Effector memory CD8-positive, alpha-beta T cell (primary cell): ENCODE data around the gene ADAMTS2.

Source experiments
- ATAC-seq: fragments of 150-1000 bp; cut with Tn5 transposase; replicated peaks from 2 replicates; pipeline ENCODE4 v1.10.0; 2021; ENCODE audit warnings: mild to moderate bottlenecking, moderate library complexity
- DNase-seq, 3 experiments: peaks; one replicate each; pipeline ENCODE4 v3.0.0; 2021
- H3K27ac Mint-ChIP-seq, 2 donors: one replicate each; pipeline ENCODE4 v1.8.0; 2022; ENCODE audit warnings: mild to moderate bottlenecking in 2 of 2, mixed read lengths in 2 of 2, moderate library complexity in 2 of 2
- H3K27me3 Mint-ChIP-seq, 2 donors: one replicate each; pipeline ENCODE4 v1.8.0; 2022; ENCODE audit warnings: mixed read lengths in 2 of 2
- H3K36me3 Mint-ChIP-seq: one replicate; pipeline ENCODE4 v1.8.0; 2022; ENCODE audit warnings: mild to moderate bottlenecking, moderate library complexity, mixed read lengths; ENCODE audit not compliant: insufficient read depth
- H3K4me1 Mint-ChIP-seq, 2 donors: one replicate each; pipeline ENCODE4 v1.8.0; 2022; ENCODE audit warnings: low read depth in 2 of 2, mixed read lengths in 2 of 2
- H3K4me3 Mint-ChIP-seq, 2 donors: one replicate each; pipeline ENCODE4 v1.8.0; 2022; ENCODE audit warnings: mild to moderate bottlenecking in 2 of 2, mixed read lengths in 2 of 2, moderate library complexity in 2 of 2
- H3K9me3 Mint-ChIP-seq, 2 donors: one replicate each; pipeline ENCODE4 v1.8.0; 2022; ENCODE audit warnings: mixed read lengths in 2 of 2

Gene ADAMTS2

DNA sequence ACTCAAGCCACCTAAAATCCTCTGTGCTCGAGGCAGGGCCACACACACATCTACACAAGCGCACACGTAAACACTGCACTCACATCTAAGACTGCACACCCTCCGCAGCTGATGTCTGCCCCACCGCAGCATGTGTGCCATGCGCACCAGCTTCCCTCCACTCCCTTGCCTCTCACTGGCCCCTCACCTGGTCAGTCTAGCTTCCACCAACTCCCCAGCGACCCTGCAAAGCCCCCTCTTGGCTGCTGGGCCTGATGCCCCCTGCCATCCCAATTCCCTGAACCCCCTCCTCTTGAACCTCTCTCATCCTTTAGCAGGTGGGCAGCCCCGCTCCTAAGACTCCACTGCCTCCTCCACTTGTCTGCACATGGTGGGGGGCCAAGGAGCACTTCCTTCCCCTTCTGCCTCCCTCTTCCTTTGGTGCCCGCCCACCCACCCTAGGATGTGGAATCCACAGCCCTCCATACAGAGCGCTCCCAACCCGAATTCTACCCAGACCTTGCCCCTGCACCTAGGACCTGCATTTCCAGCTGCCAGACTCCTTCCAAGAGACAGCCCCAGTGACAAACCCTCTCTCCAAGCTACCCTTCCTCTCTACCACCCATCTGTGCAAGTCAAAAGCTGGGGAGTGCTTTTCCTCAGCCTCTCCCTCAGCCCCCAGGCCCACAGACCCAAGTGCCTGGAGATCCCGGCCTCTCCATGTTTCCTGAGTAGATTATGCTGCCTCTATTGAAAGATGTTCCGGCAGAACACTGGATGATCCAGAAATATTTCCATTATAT lies 23.9 kb downstream of the ADAMTS2 start:
- Mint-ChIP-seq H3K27me3 (peaks cover 4 to 54% of the 10 kb centered on the region in 2 donors), H3K4me3 (no peak overlapping the region), H3K4me1 (no peaks in the 10 kb centered on the region), H3K36me3 (no peaks in the 10 kb centered on the region), H3K9me3 (no peaks in the 10 kb centered on the region), H3K27ac (no peak overlapping the region)
- no peak for ATAC-seq
- DNase-seq = no peak

DNA sequence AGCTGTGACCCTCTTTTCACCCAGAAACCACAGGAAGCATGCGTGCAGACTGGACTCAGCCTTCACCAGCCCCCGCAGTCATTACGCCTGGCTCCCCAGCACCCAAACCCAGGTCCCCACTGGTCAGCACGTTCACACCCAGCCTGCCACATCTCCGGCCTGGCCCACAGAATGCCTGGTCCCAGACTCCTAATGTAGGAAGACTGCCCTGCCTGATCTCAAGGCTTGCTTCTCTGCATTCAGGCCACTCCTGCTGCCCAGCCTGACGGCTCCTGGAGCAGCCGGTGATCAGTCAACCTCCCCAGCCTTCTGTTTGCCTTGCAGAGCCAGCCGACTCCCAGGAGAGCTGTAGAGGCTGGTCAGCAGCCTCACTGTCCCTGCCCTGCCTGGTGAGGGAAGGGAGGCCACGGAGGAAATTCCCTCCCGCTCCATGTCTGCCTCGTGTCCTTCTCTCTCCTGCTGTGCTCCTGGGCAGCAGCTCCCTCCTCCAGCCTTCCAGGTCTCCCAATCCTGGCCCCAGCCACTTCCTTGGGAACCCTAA lies 25.4 kb downstream of the ADAMTS2 start:
- no peak for ATAC-seq
- no peak overlapping the region for H3K27ac Mint-ChIP-seq
- no peak for DNase-seq
- no peak overlapping the region for H3K4me3 Mint-ChIP-seq
- no peaks in the 10 kb centered on the region for H3K9me3 Mint-ChIP-seq
- no peaks in the 10 kb centered on the region for H3K36me3 Mint-ChIP-seq
- no peaks in the 10 kb centered on the region for H3K4me1 Mint-ChIP-seq
- H3K27me3 Mint-ChIP-seq = peaks cover 13 to 57% of the 10 kb centered on the region in 2 donors

DNA sequence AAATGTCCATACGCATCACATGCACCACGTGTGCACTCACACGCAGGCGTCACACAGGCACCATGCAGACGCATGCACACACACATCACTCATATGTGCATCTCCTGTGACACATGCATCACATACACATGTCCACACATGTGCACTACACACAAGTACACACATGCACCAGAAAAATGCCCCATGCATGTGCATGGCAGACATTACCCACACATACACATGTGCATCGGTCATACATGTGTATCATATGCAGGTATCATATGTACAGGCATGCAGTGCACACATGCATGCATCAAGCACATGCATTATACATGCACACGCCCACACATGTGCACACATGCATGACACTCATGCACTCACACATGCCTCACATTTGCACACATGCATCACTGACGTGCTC lies 26.1 kb downstream of the ADAMTS2 start:
- H3K27me3 Mint-ChIP-seq = peaks cover 17 to 57% of the 10 kb centered on the region in 2 donors
- no peaks in the 10 kb centered on the region for H3K4me1 Mint-ChIP-seq
- no peak for DNase-seq

DNA sequence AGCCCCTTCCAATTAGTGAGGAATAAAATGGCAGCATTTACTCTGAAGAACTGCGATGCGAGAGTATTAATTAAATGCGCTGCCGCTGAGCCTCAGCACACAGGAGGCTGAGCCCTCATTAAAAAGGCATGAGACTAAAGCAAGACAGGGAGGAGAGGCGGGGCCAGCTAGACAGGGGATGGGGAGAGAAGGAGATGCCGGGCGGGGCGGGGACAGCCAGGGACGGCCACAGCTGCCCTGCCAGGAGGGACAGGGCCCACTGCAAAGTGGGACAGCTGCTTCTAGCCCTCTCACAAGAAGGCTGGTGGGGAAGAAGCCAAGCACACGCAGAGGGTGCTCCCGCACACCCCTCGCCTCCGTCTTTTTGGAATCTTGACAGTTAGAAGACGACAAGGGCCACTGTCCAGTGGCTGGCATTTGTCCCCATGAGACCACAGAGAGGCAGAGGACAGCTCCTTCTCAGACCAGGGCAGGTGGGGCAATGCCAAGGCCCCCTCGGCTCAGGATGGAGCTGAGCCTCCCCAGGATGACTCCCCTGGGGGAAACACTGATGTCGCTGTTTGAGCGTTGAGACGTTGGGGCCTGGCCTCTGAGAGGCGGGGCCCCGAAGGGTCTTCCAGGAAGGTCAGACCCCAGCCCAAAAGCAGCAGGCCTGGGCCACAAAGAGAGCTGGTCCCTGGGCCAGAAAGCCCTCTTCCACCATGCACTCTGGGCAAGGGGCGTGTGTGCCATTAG lies 26.9 kb downstream of the ADAMTS2 start:
- Mint-ChIP-seq H3K27ac (no peak overlapping the region), H3K4me1 (no peaks in the 10 kb centered on the region), H3K36me3 (no peaks in the 10 kb centered on the region), H3K9me3 (no peaks in the 10 kb centered on the region), H3K4me3 (no peak overlapping the region), H3K27me3 (peaks cover 17 to 50% of the 10 kb centered on the region in 2 donors)
- no peak for DNase-seq
- ATAC-seq = no peak

More for the DNA sequence above, 26.1 kb downstream of the ADAMTS2 start:
- no peaks in the 10 kb centered on the region for H3K36me3 Mint-ChIP-seq
- ATAC-seq = no peak
- no peaks in the 10 kb centered on the region for H3K9me3 Mint-ChIP-seq
- no peak overlapping the region for H3K4me3 Mint-ChIP-seq
- H3K27ac Mint-ChIP-seq = no peak overlapping the region

DNA sequence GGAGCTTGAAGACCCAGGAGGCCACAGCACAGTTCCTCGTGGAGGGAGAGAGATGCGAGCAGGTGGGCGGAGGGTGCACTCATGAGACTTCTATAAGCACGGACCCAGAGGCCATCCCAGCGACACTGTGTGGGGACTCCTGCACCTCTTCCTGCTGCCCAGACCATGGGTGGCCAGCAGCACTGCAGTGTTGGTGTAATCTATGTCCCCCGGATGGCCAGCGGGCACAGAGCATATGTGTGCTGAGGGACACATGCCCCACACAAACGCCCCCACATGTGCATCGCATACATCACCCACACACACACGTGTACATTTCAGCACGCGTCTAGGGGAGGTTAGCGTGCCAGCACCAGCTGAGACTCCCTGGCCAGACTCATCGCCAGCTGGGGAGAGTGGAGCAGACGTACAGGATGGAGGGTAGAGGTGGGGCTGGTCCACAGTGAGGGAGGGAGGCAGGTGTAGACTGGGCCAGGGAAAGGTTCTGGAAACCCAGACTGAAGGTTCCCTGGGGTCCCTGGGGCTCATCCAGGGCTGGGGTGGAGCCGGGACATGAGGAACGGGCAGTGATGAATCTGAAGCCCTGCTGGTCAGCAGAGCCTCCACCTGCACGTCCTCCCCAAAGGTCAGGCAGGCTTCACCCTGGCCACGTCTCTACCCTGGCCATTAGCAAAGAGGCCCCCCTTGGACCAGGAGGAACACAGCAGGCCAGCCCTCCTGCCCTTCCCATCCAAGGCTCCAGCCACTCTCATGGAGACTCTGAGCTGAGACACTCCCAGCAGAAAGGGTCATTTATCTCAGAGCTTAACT lies 27.6 kb downstream of the ADAMTS2 start:
- Mint-ChIP-seq H3K4me1 (no peaks in the 10 kb centered on the region), H3K4me3 (no peak overlapping the region), H3K9me3 (no peaks in the 10 kb centered on the region), H3K27me3 (peaks cover 17 to 44% of the 10 kb centered on the region in 2 donors), H3K27ac (no peak overlapping the region), H3K36me3 (no peaks in the 10 kb centered on the region)
- no peak for ATAC-seq
- DNase-seq = no peak

DNA sequence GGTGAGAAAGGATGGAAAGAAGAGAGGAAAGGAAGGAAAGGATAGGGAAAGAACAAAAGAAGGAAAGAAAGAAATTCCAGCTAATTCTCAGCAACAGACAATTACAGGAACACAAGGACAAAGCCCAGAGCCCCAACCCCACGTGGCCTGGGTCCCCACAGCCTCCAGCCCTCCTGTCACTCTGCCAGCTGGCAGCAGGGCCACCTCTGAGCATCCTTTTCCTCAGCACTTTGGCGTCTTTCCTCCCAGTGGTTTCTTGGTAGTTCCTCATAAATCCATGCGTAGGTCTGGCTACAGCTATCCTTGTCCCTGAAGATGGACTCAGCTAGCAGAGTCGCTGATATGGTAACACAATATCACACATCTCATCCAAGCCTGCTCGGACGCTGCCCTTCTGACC lies 28.3 kb downstream of the ADAMTS2 start:
- Mint-ChIP-seq H3K27ac (no peak overlapping the region), H3K27me3 (peaks cover 17 to 46% of the 10 kb centered on the region in 2 donors), H3K4me3 (no peak overlapping the region), H3K9me3 (no peaks in the 10 kb centered on the region), H3K36me3 (no peaks in the 10 kb centered on the region), H3K4me1 (no peaks in the 10 kb centered on the region)
- ATAC-seq = no peak
- no peak for DNase-seq

DNA sequence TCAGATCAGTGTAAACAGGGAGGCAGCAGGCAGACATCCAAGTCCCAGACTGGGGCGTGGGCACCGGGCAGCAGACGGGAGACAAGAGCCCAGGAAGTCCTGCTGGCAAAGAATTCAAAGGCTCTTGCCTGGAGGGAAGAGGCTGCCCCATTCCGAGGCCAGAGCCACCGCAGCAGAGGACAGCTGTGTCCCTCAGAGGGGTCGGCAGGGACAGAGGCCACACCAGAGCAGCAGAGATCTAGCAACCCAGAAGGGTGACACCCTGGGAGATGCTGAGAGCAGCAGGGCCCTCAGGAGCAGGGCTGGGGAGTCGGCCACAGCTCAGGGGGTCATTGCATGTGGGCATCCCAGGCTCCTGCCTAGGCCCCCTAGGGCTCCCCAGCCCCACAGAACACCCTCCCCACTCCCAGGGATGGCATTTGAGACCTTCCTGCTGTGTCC lies 29.1 kb downstream of the ADAMTS2 start:
- no peaks in the 10 kb centered on the region for H3K9me3 Mint-ChIP-seq
- no peaks in the 10 kb centered on the region for H3K4me1 Mint-ChIP-seq
- peaks cover 17 to 46% of the 10 kb centered on the region in 2 donors for H3K27me3 Mint-ChIP-seq
- no peak overlapping the region for H3K4me3 Mint-ChIP-seq
- DNase-seq = no peak
- H3K27ac Mint-ChIP-seq = no peak overlapping the region
- no peaks in the 10 kb centered on the region for H3K36me3 Mint-ChIP-seq
- no peak for ATAC-seq

DNA sequence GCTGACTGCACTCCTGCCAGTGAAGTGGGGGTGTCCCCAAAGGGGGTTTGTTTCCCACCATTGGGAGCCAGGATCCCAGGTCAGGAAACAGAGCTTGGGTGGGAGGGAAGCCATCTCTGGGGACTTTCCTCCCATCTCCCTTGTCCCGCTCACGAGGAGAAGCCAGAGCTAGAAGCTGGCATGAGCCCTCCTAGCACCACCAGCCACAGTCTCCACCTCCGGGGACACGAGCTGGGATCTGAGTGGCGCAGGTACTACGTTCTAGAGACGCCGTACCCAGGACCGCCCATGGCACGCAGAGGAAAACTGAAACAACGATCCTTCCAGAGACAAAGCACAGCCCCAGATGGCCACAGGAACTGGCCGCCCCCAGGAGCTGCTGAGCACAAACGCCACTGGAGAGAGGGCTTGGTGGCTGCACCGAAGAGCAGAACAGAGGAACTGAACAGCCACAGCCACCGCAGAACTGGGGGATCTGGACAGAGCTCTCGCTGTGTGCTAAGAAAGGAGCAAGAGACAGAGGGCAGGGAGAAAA lies 29.8 kb downstream of the ADAMTS2 start:
- no peaks in the 10 kb centered on the region for H3K36me3 Mint-ChIP-seq
- DNase-seq (no peak), ATAC-seq (no peak)
- no peaks in the 10 kb centered on the region for H3K9me3 Mint-ChIP-seq
- no peak overlapping the region for H3K4me3 Mint-ChIP-seq
- H3K4me1 Mint-ChIP-seq = no peaks in the 10 kb centered on the region
- peaks cover 17 to 49% of the 10 kb centered on the region in 2 donors for H3K27me3 Mint-ChIP-seq
- no peak overlapping the region for H3K27ac Mint-ChIP-seq

DNA sequence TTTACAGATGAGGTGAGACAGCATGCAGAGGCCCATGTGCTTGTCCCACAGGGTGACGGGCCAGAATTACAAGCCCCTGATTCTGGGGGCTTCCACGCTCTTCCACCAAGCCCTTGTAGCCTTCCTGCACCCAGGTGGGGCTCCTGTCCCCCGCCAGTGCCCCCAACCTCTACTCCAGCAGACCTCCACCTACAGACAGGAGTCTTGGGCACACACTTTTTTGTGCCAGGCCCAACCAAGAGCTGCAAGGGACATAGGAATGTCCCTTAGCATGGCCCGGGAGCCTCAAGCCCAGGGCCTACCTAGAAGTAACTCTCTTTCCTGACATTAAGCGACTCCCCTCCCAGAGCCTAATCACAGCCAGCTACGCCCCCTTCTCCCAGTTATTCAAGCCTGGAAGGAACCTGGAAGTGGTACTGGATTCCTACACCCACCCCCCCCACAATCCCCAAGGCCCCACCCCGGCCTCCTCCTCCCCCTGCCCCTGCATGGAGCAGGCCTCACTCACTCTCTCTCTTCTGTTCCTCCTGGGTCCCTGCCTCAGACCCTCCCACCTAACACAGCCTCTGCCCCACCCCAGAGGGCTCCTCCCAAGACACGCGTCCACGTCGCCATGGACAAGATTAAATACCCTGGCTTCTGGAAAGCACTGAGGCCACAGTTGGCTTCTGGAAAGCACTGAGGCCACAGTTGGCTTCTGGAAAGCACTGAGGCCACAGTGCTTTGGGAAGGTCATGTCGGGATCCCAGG lies 30.5 kb downstream of the ADAMTS2 start:
- no peak for DNase-seq
- Mint-ChIP-seq H3K9me3 (no peaks in the 10 kb centered on the region), H3K4me1 (no peaks in the 10 kb centered on the region), H3K27me3 (peaks cover 17 to 55% of the 10 kb centered on the region in 2 donors), H3K4me3 (no peak overlapping the region), H3K36me3 (no peaks in the 10 kb centered on the region), H3K27ac (no peak overlapping the region)
- no peak for ATAC-seq

DNA sequence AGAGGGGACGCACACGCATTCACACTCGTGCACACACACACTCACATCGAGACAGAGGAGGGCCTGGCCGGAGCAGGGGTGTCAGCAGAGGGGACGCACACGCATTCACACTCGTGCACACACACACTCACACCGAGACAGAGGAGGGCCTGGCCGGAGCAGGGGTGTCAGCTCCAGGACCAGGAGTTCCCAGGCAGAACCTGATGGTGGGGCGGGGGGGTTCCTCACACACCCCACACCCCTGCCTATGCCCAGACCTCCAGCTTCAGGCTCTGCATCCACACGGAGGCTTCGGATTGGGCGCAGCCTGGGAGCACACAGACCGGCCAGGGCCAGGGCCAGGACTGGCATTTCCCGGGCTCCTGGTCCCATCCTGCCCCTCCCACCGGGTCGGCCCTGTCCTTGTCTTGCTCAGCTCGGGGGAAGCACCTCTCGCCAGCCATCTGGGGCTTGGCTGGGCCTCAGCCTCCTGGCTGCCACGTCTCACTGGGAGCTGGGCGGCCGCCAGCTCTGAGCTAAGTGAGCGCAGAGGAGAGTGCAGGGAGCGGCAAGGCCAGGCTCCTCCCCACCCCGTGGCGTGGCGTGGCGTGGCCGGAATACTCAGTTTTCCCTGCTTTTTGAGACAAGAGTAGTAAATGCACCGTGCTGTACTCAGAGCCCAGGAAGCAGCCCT lies 31.3 kb downstream of the ADAMTS2 start:
- no peak overlapping the region for H3K27ac Mint-ChIP-seq
- H3K4me3 Mint-ChIP-seq = no peak overlapping the region
- no peaks in the 10 kb centered on the region for H3K9me3 Mint-ChIP-seq
- no peak for DNase-seq
- peaks cover 17 to 59% of the 10 kb centered on the region in 2 donors for H3K27me3 Mint-ChIP-seq
- ATAC-seq = no peak
- no peaks in the 10 kb centered on the region for H3K36me3 Mint-ChIP-seq
- no peaks in the 10 kb centered on the region for H3K4me1 Mint-ChIP-seq

DNA sequence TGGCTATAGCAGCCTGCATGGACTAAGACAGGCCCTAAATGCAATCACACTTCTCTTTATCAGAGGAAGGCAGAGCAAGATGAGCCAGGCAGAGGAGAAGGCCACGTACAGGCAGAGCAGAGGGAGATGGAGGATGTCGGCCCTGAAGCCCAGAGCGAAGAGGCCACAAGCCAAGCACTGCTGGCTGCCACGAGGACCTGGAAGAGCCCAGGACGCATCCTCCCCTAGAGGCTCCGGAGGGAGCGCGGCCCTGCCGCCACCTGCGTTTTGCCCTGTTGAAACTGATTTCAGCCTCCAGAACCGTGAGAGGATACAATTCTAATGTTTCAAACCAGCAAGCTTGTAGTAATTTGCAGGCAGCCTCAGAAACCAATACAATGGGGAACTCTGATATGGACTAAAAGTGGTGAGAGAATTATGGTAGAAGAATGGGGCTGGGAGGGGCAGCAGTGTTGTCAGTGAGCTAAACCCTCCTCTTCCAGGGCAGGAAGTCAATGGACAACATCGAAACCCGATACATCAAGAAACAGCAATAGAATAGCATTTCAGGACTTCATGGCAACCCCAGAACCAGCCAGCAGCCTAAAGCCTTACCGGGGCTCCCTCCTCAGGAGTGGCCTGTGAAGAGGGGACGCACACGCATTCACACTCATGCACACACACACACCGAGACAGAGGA lies 32.6 kb downstream of the ADAMTS2 start:
- Mint-ChIP-seq H3K27ac (no peak overlapping the region), H3K27me3 (peaks cover 18 to 65% of the 10 kb centered on the region in 2 donors), H3K4me3 (no peak overlapping the region), H3K4me1 (no peaks in the 10 kb centered on the region), H3K9me3 (no peaks in the 10 kb centered on the region), H3K36me3 (no peaks in the 10 kb centered on the region)
- ATAC-seq (no peak), DNase-seq (no peak)

DNA sequence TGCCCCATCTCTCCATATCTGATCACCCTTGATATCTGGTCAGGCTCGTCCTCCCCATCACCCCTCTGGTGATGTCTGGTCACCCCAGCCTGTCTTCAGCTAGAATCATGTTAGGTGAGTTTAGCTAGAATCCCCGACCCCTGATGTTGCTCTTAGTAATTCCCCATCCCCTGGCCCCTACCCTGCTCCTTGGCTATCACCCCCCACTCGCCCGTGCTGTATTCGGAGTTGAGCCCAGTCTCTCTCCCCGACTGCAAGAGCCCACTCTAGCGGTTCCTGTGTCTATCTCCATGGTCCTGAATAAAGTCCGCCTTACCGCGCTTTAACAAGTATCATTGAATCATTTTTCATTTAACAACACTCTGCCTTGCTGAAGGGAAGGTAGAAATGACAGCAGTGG lies 33.7 kb downstream of the ADAMTS2 start:
- Mint-ChIP-seq H3K27me3 (peaks cover 22 to 66% of the 10 kb centered on the region in 2 donors), H3K27ac (no peak overlapping the region), H3K4me1 (no peaks in the 10 kb centered on the region), H3K9me3 (no peaks in the 10 kb centered on the region), H3K36me3 (no peaks in the 10 kb centered on the region), H3K4me3 (no peak overlapping the region)
- no peak for ATAC-seq
- DNase-seq = no peak
